Progenitor cell of endocrine pancreas (in vitro differentiated cells): ENCODE measurements around the gene TRIM32. TPM values are rescaled to one million over a fixed set of nuclear protein-coding genes. Genes with fewer than 3 reads are reported as not detected.

Experiments
- DNase-seq: peaks from one replicate; pipeline ENCODE4 v3.0.0; 2021; ENCODE audit warnings: low spot score; ENCODE audit not compliant: unreplicated experiment
- H3K27ac Mint-ChIP-seq: 2 replicates; pipeline ENCODE4 v1.8.0; 2021; ENCODE audit warnings: mild to moderate bottlenecking, moderate library complexity, mixed read lengths
- H3K27me3 Mint-ChIP-seq: 2 replicates; pipeline ENCODE4 v1.8.0; 2021; ENCODE audit warnings: mixed read lengths
- H3K36me3 Mint-ChIP-seq: 2 replicates; pipeline ENCODE4 v1.8.0; 2022; ENCODE audit warnings: mixed read lengths; ENCODE audit not compliant: insufficient read depth
- H3K4me1 Mint-ChIP-seq: 2 replicates; pipeline ENCODE4 v1.8.0; 2021; ENCODE audit warnings: low read depth, mixed read lengths
- H3K4me3 Mint-ChIP-seq: 2 replicates; pipeline ENCODE4 v1.8.0; 2021; ENCODE audit warnings: low read depth, mild to moderate bottlenecking, moderate library complexity, mixed read lengths
- H3K9me3 Mint-ChIP-seq: 2 replicates; pipeline ENCODE4 v1.8.0; 2021; ENCODE audit warnings: low read depth, mixed read lengths
- CTCF ChIP-seq: fragments of 200-600 bp; sonication (generic); IDR thresholded peaks from one replicate; pipeline ENCODE4 v1.5.0; 2021; ENCODE audit warnings: antibody characterized with exemption, mild to moderate bottlenecking; ENCODE audit not compliant: unreplicated experiment
- total RNA-seq: library from RNA; stranded (reverse); gene quantifications from 2 replicates; pipeline ENCODE4 v1.2.1, GENCODE V29; 2021

The TRIM32 gene
- total RNA-seq, 1 donor from 2014 or later: 16.5 TPM

DNA sequence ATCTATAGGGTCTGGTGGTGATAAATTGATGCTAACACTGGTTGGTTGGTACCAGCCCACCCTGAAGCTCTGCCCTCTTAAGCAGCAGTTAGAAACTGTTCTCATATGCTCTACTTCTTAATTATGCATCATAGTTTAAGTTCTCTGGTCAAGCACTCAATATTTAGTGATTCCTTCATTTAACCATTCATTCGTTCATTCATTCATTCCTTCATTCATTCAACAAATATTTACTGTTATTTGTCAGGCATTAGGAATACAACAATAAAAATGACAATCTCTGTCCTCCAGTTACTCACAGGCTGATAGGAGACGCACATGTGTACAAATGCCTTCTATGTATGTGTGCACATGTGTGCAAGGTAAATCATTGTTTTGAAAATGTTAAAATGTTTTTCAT, 54.6 kb downstream of the TRIM32 start:
- Mint-ChIP-seq H3K9me3 (no peaks in the 10 kb centered on the region), H3K4me1 (peaks cover 2% of the 10 kb centered on the region), H3K36me3 (no peaks in the 10 kb centered on the region), H3K27ac (no peak overlapping the region), H3K27me3 (peaks cover 1% of the 10 kb centered on the region), H3K4me3 (no peak overlapping the region)
- TF ChIP-seq CTCF: no peak
- DNase-seq: no peak

GRCh38 chr9:116749176-116749575, 62.1 kb downstream of the TRIM32 start:
- TF ChIP-seq CTCF: no peak
- no peak overlapping the region for H3K27ac Mint-ChIP-seq
- DNase-seq: no peak
- no peaks in the 10 kb centered on the region for H3K36me3 Mint-ChIP-seq
- no peaks in the 10 kb centered on the region for H3K9me3 Mint-ChIP-seq
- no peaks in the 10 kb centered on the region for H3K27me3 Mint-ChIP-seq
- H3K4me1 Mint-ChIP-seq: no peaks in the 10 kb centered on the region
- H3K4me3 Mint-ChIP-seq: no peak overlapping the region

GRCh38 chr9:116749772-116750171, 62.7 kb downstream of the TRIM32 start:
- no peak for TF ChIP-seq CTCF
- H3K9me3 Mint-ChIP-seq: no peaks in the 10 kb centered on the region
- no peaks in the 10 kb centered on the region for H3K36me3 Mint-ChIP-seq
- no peak overlapping the region for H3K27ac Mint-ChIP-seq
- H3K4me1 Mint-ChIP-seq: no peaks in the 10 kb centered on the region
- H3K27me3 Mint-ChIP-seq: no peaks in the 10 kb centered on the region
- DNase-seq: no peak
- no peak overlapping the region for H3K4me3 Mint-ChIP-seq

DNA sequence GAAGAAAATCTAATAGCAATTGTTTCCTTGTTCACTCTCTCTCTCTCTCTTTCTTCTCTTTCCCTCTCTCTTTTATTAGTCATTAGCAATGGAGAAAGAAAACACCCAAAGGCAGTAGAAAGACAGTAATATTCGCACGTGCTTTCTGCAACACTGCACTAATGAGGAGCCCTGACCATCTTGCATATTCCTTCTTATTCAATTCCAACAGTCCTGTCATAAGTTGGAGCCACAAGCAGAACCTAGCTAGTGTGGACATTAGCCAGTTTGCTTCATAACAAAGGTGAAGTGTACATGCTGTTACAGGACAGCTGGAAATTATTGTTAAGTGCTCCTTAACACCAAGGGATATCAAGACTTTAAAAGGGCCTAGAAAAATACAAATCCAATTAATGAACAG, 63.4 kb downstream of the TRIM32 start:
- no peaks in the 10 kb centered on the region for H3K36me3 Mint-ChIP-seq
- no peak overlapping the region for H3K4me3 Mint-ChIP-seq
- no peak for DNase-seq
- no peak for TF ChIP-seq CTCF
- no peak overlapping the region for H3K27ac Mint-ChIP-seq
- H3K9me3 Mint-ChIP-seq: no peaks in the 10 kb centered on the region
- H3K27me3 Mint-ChIP-seq: no peaks in the 10 kb centered on the region
- H3K4me1 Mint-ChIP-seq: no peaks in the 10 kb centered on the region
